ENCODE results near the gene FLYWCH2.

GRCh38 chr16:2899564-2900072, 16.6 kb downstream of the FLYWCH2 start:
- TF ChIP-seq, protein P1, sequence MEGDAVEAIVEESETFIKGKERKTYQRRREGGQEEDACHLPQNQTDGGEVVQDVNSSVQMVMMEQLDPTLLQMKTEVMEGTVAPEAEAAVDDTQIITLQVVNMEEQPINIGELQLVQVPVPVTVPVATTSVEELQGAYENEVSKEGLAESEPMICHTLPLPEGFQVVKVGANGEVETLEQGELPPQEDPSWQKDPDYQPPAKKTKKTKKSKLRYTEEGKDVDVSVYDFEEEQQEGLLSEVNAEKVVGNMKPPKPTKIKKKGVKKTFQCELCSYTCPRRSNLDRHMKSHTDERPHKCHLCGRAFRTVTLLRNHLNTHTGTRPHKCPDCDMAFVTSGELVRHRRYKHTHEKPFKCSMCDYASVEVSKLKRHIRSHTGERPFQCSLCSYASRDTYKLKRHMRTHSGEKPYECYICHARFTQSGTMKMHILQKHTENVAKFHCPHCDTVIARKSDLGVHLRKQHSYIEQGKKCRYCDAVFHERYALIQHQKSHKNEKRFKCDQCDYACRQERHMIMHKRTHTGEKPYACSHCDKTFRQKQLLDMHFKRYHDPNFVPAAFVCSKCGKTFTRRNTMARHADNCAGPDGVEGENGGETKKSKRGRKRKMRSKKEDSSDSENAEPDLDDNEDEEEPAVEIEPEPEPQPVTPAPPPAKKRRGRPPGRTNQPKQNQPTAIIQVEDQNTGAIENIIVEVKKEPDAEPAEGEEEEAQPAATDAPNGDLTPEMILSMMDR (IDR thresholded peaks at IDR 0.05; ENCODE audit: low read depth, low read length): no peak
- no peak for TF ChIP-seq POLR2A (IDR thresholded peaks at IDR 0.05; ENCODE audit: extremely low read depth, insufficient read length)
- TF ChIP-seq, protein P2, sequence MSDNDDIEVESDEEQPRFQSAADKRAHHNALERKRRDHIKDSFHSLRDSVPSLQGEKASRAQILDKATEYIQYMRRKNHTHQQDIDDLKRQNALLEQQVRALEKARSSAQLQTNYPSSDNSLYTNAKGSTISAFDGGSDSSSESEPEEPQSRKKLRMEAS (IDR thresholded peaks at IDR 0.05; ENCODE audit: low read depth, low read length): no peak

All from NB4 (cell line).